Left colon (tissue), 2 donors: ENCODE data around the gene TRIM65. TPM values are rescaled to one million over a fixed set of nuclear protein-coding genes. Genes with fewer than 3 reads are reported as not detected.
"Not testable (repeated sequence)": the region's sequence is repeated elsewhere in the genome, so short reads cannot be mapped to it uniquely, and the experiment has no call there.

Source experiments
- ATAC-seq: fragments of 200-7000 bp; cut with Tn5 transposase; one replicate; pipeline ENCODE4 v1.9.1; 2020; ENCODE audit warnings: mild to moderate bottlenecking, moderate library complexity
- DNase-seq, 2 donors: peaks; one replicate each; pipeline ENCODE4 v3.0.0-alpha.2; 2020
- intact Hi-C, 2 donors: fragments of 100-400 bp; cut with DNase I in 1 of 2; cut with micrococcal nuclease in 1 of 2; formaldehyde crosslinking; loops; one replicate each; pipeline versions ENCODE4 v1.11.2 to v1.14.0; 2022; cut with DNase I, micrococcal nuclease
- total RNA-seq, 2 donors: library from RNA; stranded (reverse); fragmentation: NEBNext Ultra II Directional; extraction: Animal tissue kit (Norgen Biotek cat#: 25700); gene quantifications; one replicate each; pipeline ENCODE4 v1.2.1, GENCODE V29; 2021
- donor health status: DM: no; HTN: no; CAD: no.
- donor health status: DM: yes; HTN: yes; CAD: no.

TRIM65 gene
- total RNA-seq, 2 donors from 2014 or later: 15.0 to 18.7 TPM

GRCh38 chr17:75865404-75866188 is 31.2 kb downstream of the TRIM65 start:
- intact Hi-C loops: not testable (repeated sequence)
- ATAC-seq: peak; percentile 6

GRCh38 chr17:75864887-75865286 is 31.9 kb downstream of the TRIM65 start:
- DNase-seq, intact Hi-C loops, ATAC-seq: not testable (repeated sequence)

More at GRCh38 chr17:75865404-75866188, 31.2 kb downstream of the TRIM65 start:
- DNase-seq: not testable (repeated sequence)

- peak; percentile 46 to 72 for DNase-seq
- intact Hi-C loops: no loop called here
- ATAC-seq: peak; percentile 12
Observed at GRCh38 chr17:75864448-75864871, 32.3 kb downstream of the TRIM65 start.

GRCh38 chr17:75861927-75862317 is 34.8 kb downstream of the TRIM65 start:
- DNase-seq (no peak), ATAC-seq (no peak)
- intact Hi-C loops: no loop called here

- DNase-seq, intact Hi-C loops, ATAC-seq: not testable (repeated sequence)
Observed at GRCh38 chr17:75859358-75859757, 37.4 kb downstream of the TRIM65 start.

GRCh38 chr17:75856062-75856756 is 40.5 kb downstream of the TRIM65 start:
- DNase-seq: peak in 1 of 2 donors; percentile 45
- intact Hi-C loops: no loop called here
- peak; percentile 30 for ATAC-seq

- DNase-seq (peak; percentile 98 to 99), ATAC-seq (peak; percentile 91)
- intact Hi-C loops: no loop called here
Observed at GRCh38 chr17:75855310-75856061, 41.3 kb downstream of the TRIM65 start, which contains the start of gene WBP2. Gene WBP2 (minus strand): TSS chr17:75855335. CDS start chr17:75855297, 38 bp downstream.

- peak; percentile 6 for ATAC-seq
- DNase-seq: peak in 1 of 2 donors; percentile 70
- intact Hi-C loops: no loop called here
Observed at GRCh38 chr17:75854881-75855309, 41.9 kb downstream of the TRIM65 start.

GRCh38 chr17:75854101-75854748 is 42.5 kb downstream of the TRIM65 start:
- intact Hi-C loops: no loop called here
- DNase-seq (no peak), ATAC-seq (peak; percentile 0)

- intact Hi-C loops: no loop called here
- no peak for ATAC-seq
Observed at GRCh38 chr17:75853433-75853832, 43.3 kb downstream of the TRIM65 start.

GRCh38 chr17:75851693-75851991 is 45.1 kb downstream of the TRIM65 start:
- DNase-seq, ATAC-seq, intact Hi-C loops: not testable (repeated sequence)

More at GRCh38 chr17:75853433-75853832, 43.3 kb downstream of the TRIM65 start:
- no peak for DNase-seq

- no peak for DNase-seq
- ATAC-seq: no peak
- intact Hi-C loops: no loop called here
Observed at GRCh38 chr17:75850928-75851692, 45.6 kb downstream of the TRIM65 start.

GRCh38 chr17:75849724-75850123 is 47.0 kb downstream of the TRIM65 start:
- intact Hi-C loops: no loop called here
- no peak for DNase-seq

GRCh38 chr17:75849279-75849646 is 47.5 kb downstream of the TRIM65 start:
- DNase-seq (no peak), ATAC-seq (no peak)
- intact Hi-C loops: no loop called here

More at GRCh38 chr17:75849724-75850123, 47.0 kb downstream of the TRIM65 start:
- no peak for ATAC-seq

GRCh38 chr17:75848523-75849278 is 48.0 kb downstream of the TRIM65 start:
- ATAC-seq (no peak), DNase-seq (peak; percentile 74 to 96)
- intact Hi-C loops: no loop called here

- DNase-seq (no peak), ATAC-seq (no peak)
- intact Hi-C loops: no loop called here
Observed at GRCh38 chr17:75847614-75848522, 48.9 kb downstream of the TRIM65 start.
